Breast epithelium (tissue), 4 donors: ENCODE measurements around the gene FAM204A. TPM values are rescaled to one million over a fixed set of nuclear protein-coding genes. Genes with fewer than 3 reads are reported as not detected.

Experiments
- DNase-seq, 2 donors: peaks; one replicate each; pipeline ENCODE4 v3.0.0-alpha.2; 2019; ENCODE audit warnings: low spot score in 2 of 2
- H3K27ac ChIP-seq, 2 donors: fragments of 200-600 bp; sonication (generic) in 1 of 2; one replicate each; pipeline ENCODE4 v1.5.1; 2016 to 2019; ENCODE audit warnings: mild to moderate bottlenecking in 1 of 2
- H3K27me3 ChIP-seq, 2 donors: fragments of 200-600 bp; sonication (generic) in 1 of 2; one replicate each; pipeline versions ENCODE4 v1.5.1 to v1.6.0; 2017 to 2019; ENCODE audit warnings: control low read depth in 1 of 2, mild to moderate bottlenecking in 1 of 2
- H3K36me3 ChIP-seq: fragments of 200-600 bp; one replicate; pipeline ENCODE4 v1.5.1; 2019
- H3K4me1 ChIP-seq, 2 donors: fragments of 200-600 bp; sonication (generic); one replicate each; pipeline ENCODE4 v1.5.1; 2016 to 2019; ENCODE audit warnings: control low read depth in 1 of 2
- H3K4me3 ChIP-seq, 3 donors: fragments of 200-600 bp; sonication (generic); 1 replicate in 2 of 3; 2 replicates in 1 of 3; pipeline ENCODE4 v1.5.1; 2016 to 2019; ENCODE audit warnings: mild to moderate bottlenecking in 3 of 3, moderate library complexity in 2 of 3
- H3K9me3 ChIP-seq, 2 donors: fragments of 200-600 bp; sonication (generic) in 1 of 2; one replicate each; pipeline ENCODE4 v1.5.1; 2016 to 2019; ENCODE audit warnings: control low read depth in 1 of 2
- CTCF ChIP-seq, 3 donors: fragments of 450-650 bp; IDR thresholded peaks; one replicate each; pipeline ENCODE4 v1.5.1; 2016 to 2017; ENCODE audit warnings: antibody characterized with exemption in 3 of 3, mild to moderate bottlenecking in 3 of 3, moderate library complexity in 3 of 3
- POLR2A ChIP-seq: fragments of 450-650 bp; IDR thresholded peaks from one replicate; pipeline ENCODE4 v1.6.1; 2016; ENCODE audit warnings: antibody characterized with exemption, mild to moderate bottlenecking, moderate library complexity
- POLR2AphosphoS5 ChIP-seq, 3 donors: sonication (generic); formaldehyde crosslinking; IDR thresholded peaks; one replicate each; pipeline ENCODE4 v1.6.1; 2017; ENCODE audit warnings: antibody characterized with exemption in 3 of 3
- intact Hi-C: fragments of 100-400 bp; cut with DNase I; formaldehyde crosslinking; loops from one replicate; pipeline ENCODE4 v1.15.1; 2023; ENCODE audit warnings: low total_unique reads
- total RNA-seq, 3 donors: library from RNA; depleted of rRNA; stranded (reverse); fragments of >200 nt; gene quantifications; one replicate each; pipeline ENCODE4 v1.1.0, GENCODE V29; 2016

The FAM204A gene
- total RNA-seq, 3 donors from 2014 or later: 28.2 to 71.4 (median 59.6) TPM

- no peak for DNase-seq
- Histone ChIP-seq H3K27ac (peak overlapping the region in 1 of 2 donors; percentile 79), H3K36me3 (no peaks in the 10 kb centered on the region), H3K9me3 (no peaks in the 10 kb centered on the region), H3K4me3 (peak overlapping the region; percentile 81 to 99 (median 99)), H3K27me3 (no peaks in the 10 kb centered on the region), H3K4me1 (peaks cover 0 to 5% of the 10 kb centered on the region in 2 donors)
- intact Hi-C loops: no loop called here
- no peak for TF ChIP-seq POLR2A
- no peak for TF ChIP-seq POLR2AphosphoS5 (IDR thresholded peaks at IDR 0.05)
- no peak for TF ChIP-seq CTCF (IDR thresholded peaks at IDR 0.05)
These were observed 505 bp upstream of the FAM204A start for GRCh38 chr10:118342638-118343020.

- Histone ChIP-seq H3K9me3 (no peaks in the 10 kb centered on the region), H3K27ac (no peak overlapping the region), H3K36me3 (no peaks in the 10 kb centered on the region), H3K4me3 (peak overlapping the region in 1 of 3 donors; percentile 99), H3K27me3 (no peaks in the 10 kb centered on the region), H3K4me1 (peaks cover 0 to 5% of the 10 kb centered on the region in 2 donors)
- intact Hi-C loops: no loop called here
- TF ChIP-seq POLR2A (no peak), POLR2AphosphoS5 (IDR thresholded peaks at IDR 0.05) (no peak), CTCF (IDR thresholded peaks at IDR 0.05) (no peak)
- DNase-seq: no peak
These were observed 1.6 kb downstream of the FAM204A start for GRCh38 chr10:118340486-118340885.

GRCh38 chr10:118339111-118339510 is 3.0 kb downstream of the FAM204A start:
- TF ChIP-seq POLR2A (no peak), CTCF (IDR thresholded peaks at IDR 0.05) (no peak), POLR2AphosphoS5 (IDR thresholded peaks at IDR 0.05) (no peak)
- intact Hi-C loops: no loop called here
- H3K4me3 ChIP-seq: no peak overlapping the region
- peaks cover 0 to 5% of the 10 kb centered on the region in 2 donors for H3K4me1 ChIP-seq
- H3K36me3 ChIP-seq: no peaks in the 10 kb centered on the region
- no peak overlapping the region for H3K27ac ChIP-seq
- DNase-seq: no peak
- H3K27me3 ChIP-seq: no peaks in the 10 kb centered on the region
- no peaks in the 10 kb centered on the region for H3K9me3 ChIP-seq

GRCh38 chr10:118337356-118337755 is 4.8 kb downstream of the FAM204A start:
- no peak overlapping the region for H3K27ac ChIP-seq
- H3K36me3 ChIP-seq: no peaks in the 10 kb centered on the region
- TF ChIP-seq POLR2A: no peak
- H3K4me3 ChIP-seq: no peak overlapping the region
- intact Hi-C loops: no loop called here
- H3K4me1 ChIP-seq: peaks cover 0 to 5% of the 10 kb centered on the region in 2 donors
- no peaks in the 10 kb centered on the region for H3K9me3 ChIP-seq
- no peaks in the 10 kb centered on the region for H3K27me3 ChIP-seq
- DNase-seq: no peak

- no peak overlapping the region for H3K4me3 ChIP-seq
- no peak for DNase-seq
- no peaks in the 10 kb centered on the region for H3K4me1 ChIP-seq
- TF ChIP-seq CTCF (IDR thresholded peaks at IDR 0.05) (no peak), POLR2A (no peak), POLR2AphosphoS5 (IDR thresholded peaks at IDR 0.05) (no peak)
- H3K27ac ChIP-seq: no peak overlapping the region
- no peaks in the 10 kb centered on the region for H3K36me3 ChIP-seq
- no peaks in the 10 kb centered on the region for H3K9me3 ChIP-seq
- no peaks in the 10 kb centered on the region for H3K27me3 ChIP-seq
- intact Hi-C loops: no loop called here
These were observed 8.3 kb downstream of the FAM204A start for GRCh38 chr10:118333871-118334270.
